NCI-H1436 (cell line): ENCODE measurements around the gene CCDC88C.
"Not testable (repeated sequence)": the region's sequence is repeated elsewhere in the genome, so short reads cannot be mapped to it uniquely, and the experiment has no call there.

Source experiments
- DNase-seq: peaks from one replicate; lab custom pipeline; 2025; lab: John Stamatoyannopoulos, UW

The CCDC88C gene

GRCh38 chr14:91265404-91265803, 152.2 kb downstream of the CCDC88C start:
- no peak for DNase-seq

- DNase-seq: no peak
Measured at GRCh38 chr14:91264151-91265150, 153.2 kb downstream of the CCDC88C start.

GRCh38 chr14:91263329-91263728, 154.3 kb downstream of the CCDC88C start:
- no peak for DNase-seq

GRCh38 chr14:91261986-91262549, 155.6 kb downstream of the CCDC88C start:
- DNase-seq: no peak

GRCh38 chr14:91261115-91261514, 156.5 kb downstream of the CCDC88C start:
- no peak for DNase-seq

GRCh38 chr14:91258876-91259275, 158.7 kb downstream of the CCDC88C start:
- DNase-seq: no peak

GRCh38 chr14:91258011-91258618, 159.5 kb downstream of the CCDC88C start:
- DNase-seq: no peak

- DNase-seq: no peak
Measured at GRCh38 chr14:91257328-91258010, 160.2 kb downstream of the CCDC88C start.

GRCh38 chr14:91256661-91257060, 161.0 kb downstream of the CCDC88C start:
- no peak for DNase-seq

GRCh38 chr14:91255026-91255695, 162.5 kb downstream of the CCDC88C start:
- DNase-seq: no peak

GRCh38 chr14:91254461-91254860, 163.2 kb downstream of the CCDC88C start:
- no peak for DNase-seq

- no peak for DNase-seq
Measured at GRCh38 chr14:91253795-91254323, 163.8 kb downstream of the CCDC88C start.

GRCh38 chr14:91252871-91253794, 164.5 kb downstream of the CCDC88C start:
- DNase-seq: no peak

GRCh38 chr14:91250912-91251311, 166.7 kb downstream of the CCDC88C start:
- DNase-seq: no peak

- DNase-seq: peak; percentile 68
Measured at GRCh38 chr14:91249841-91250616, 167.6 kb downstream of the CCDC88C start.

- DNase-seq: peak; percentile 57
Measured at GRCh38 chr14:91246051-91246852, 171.4 kb downstream of the CCDC88C start.

- not testable (repeated sequence) for DNase-seq
Measured at GRCh38 chr14:91245616-91246015, 172.0 kb downstream of the CCDC88C start.

GRCh38 chr14:91245029-91245428, 172.6 kb downstream of the CCDC88C start:
- no peak for DNase-seq

- no peak for DNase-seq
Measured at GRCh38 chr14:91244501-91244901, 173.1 kb downstream of the CCDC88C start, which contains the start of gene GPR68. Gene GPR68, minus strand, starts transcription at chr14:91244704. Its CDS starts 9,654 bp downstream, at chr14:91235050.
